Cardiac muscle cell (in vitro differentiated cells and primary cell): ENCODE results near the gene RASA3. TPM values are rescaled to one million over a fixed set of nuclear protein-coding genes. Genes with fewer than 3 reads are reported as not detected.

Experiments used
- DNase-seq, 2 donors: peaks; one replicate each; pipeline versions ENCODE4 v3.0.0 to v3.0.0-alpha.2; 2010 to 2017; ENCODE audit warnings: low read depth in 1 of 2, low spot score in 1 of 2
- H3K27ac ChIP-seq: fragments of 200-600 bp; sonication (generic); 2 replicates; pipeline ENCODE4 v1.5.1; 2016
- H3K27me3 ChIP-seq: fragments of 200-600 bp; sonication (generic); 2 replicates; pipeline ENCODE4 v1.6.0; 2016; ENCODE audit warnings: control low read depth
- H3K36me3 ChIP-seq: fragments of 200-600 bp; sonication (generic); 2 replicates; pipeline ENCODE4 v1.5.1; 2016; ENCODE audit warnings: control low read depth
- H3K4me1 ChIP-seq: fragments of 200-600 bp; sonication (generic); 2 replicates; pipeline ENCODE4 v1.8.1; 2017; ENCODE audit warnings: low read depth, mild to moderate bottlenecking, mixed run types
- H3K4me3 ChIP-seq: fragments of 200-600 bp; sonication (generic); 2 replicates; pipeline ENCODE4 v1.5.1; 2016; ENCODE audit warnings: mild to moderate bottlenecking
- H3K9me3 ChIP-seq: fragments of 200-600 bp; sonication (generic); 2 replicates; pipeline ENCODE4 v1.5.1; 2017; ENCODE audit warnings: low read depth, mild to moderate bottlenecking, control low read depth
- CTCF ChIP-seq: IDR thresholded peaks from 2 replicates; pipeline ENCODE4 v1.5.1; 2012; ENCODE audit warnings: low read depth, mild to moderate bottlenecking, low read length
- polyA plus RNA-seq: library from polyadenylated mRNA; unstranded; fragments of >200 nt; fragmentation: Nextera tagmentation; extraction: Ambion mirVana; gene quantifications from 2 replicates; pipeline ENCODE4 v1.2.1, GENCODE V29; 2016
- total RNA-seq: library from RNA; depleted of rRNA; stranded (reverse); fragments of >200 nt; gene quantifications from 2 replicates; pipeline ENCODE4 v1.2.3, GENCODE V29; 2016

RASA3 gene
- total and polyA plus RNA-seq, 2 experiments from 2014 or later = 14.0 to 26.0 TPM

- no peaks in the 10 kb centered on the region for H3K9me3 ChIP-seq
- no peaks in the 10 kb centered on the region for H3K27me3 ChIP-seq
- H3K4me1 ChIP-seq = peaks cover 37% of the 10 kb centered on the region
- DNase-seq = no peak
- no peaks in the 10 kb centered on the region for H3K36me3 ChIP-seq
- H3K27ac ChIP-seq = peak overlapping the region; percentile 63
- peak overlapping the region; percentile 89 for H3K4me3 ChIP-seq
- no peak for TF ChIP-seq CTCF
These were observed 2.1 kb downstream of the RASA3 start for GRCh38 chr13:114130131-114130836.

GRCh38 chr13:114129649-114130062 lies 2.8 kb downstream of the RASA3 start:
- Histone ChIP-seq H3K4me3 (no peak overlapping the region), H3K36me3 (no peaks in the 10 kb centered on the region)

GRCh38 chr13:114128624-114129522 lies 3.5 kb downstream of the RASA3 start:
- H3K36me3 ChIP-seq = no peaks in the 10 kb centered on the region
- no peak overlapping the region for H3K4me3 ChIP-seq
- H3K4me1 ChIP-seq = peaks cover 27% of the 10 kb centered on the region

More at GRCh38 chr13:114129649-114130062, 2.8 kb downstream of the RASA3 start:
- no peaks in the 10 kb centered on the region for H3K9me3 ChIP-seq
- H3K27ac ChIP-seq = no peak overlapping the region
- peaks cover 35% of the 10 kb centered on the region for H3K4me1 ChIP-seq
- DNase-seq = no peak
- no peaks in the 10 kb centered on the region for H3K27me3 ChIP-seq
- TF ChIP-seq CTCF = no peak

GRCh38 chr13:114128348-114128623 lies 4.1 kb downstream of the RASA3 start:
- Histone ChIP-seq H3K27me3 (no peaks in the 10 kb centered on the region), H3K27ac (peak overlapping the region; percentile 72), H3K4me1 (peaks cover 26% of the 10 kb centered on the region), H3K4me3 (no peak overlapping the region), H3K36me3 (no peaks in the 10 kb centered on the region), H3K9me3 (no peaks in the 10 kb centered on the region)
- no peak for TF ChIP-seq CTCF
- no peak for DNase-seq

More at GRCh38 chr13:114128624-114129522, 3.5 kb downstream of the RASA3 start:
- H3K9me3 ChIP-seq = no peaks in the 10 kb centered on the region
- TF ChIP-seq CTCF = no peak
- no peaks in the 10 kb centered on the region for H3K27me3 ChIP-seq
- peak overlapping the region; percentile 72 for H3K27ac ChIP-seq
- DNase-seq = peak in 1 of 2 donors; percentile 91

DNA sequence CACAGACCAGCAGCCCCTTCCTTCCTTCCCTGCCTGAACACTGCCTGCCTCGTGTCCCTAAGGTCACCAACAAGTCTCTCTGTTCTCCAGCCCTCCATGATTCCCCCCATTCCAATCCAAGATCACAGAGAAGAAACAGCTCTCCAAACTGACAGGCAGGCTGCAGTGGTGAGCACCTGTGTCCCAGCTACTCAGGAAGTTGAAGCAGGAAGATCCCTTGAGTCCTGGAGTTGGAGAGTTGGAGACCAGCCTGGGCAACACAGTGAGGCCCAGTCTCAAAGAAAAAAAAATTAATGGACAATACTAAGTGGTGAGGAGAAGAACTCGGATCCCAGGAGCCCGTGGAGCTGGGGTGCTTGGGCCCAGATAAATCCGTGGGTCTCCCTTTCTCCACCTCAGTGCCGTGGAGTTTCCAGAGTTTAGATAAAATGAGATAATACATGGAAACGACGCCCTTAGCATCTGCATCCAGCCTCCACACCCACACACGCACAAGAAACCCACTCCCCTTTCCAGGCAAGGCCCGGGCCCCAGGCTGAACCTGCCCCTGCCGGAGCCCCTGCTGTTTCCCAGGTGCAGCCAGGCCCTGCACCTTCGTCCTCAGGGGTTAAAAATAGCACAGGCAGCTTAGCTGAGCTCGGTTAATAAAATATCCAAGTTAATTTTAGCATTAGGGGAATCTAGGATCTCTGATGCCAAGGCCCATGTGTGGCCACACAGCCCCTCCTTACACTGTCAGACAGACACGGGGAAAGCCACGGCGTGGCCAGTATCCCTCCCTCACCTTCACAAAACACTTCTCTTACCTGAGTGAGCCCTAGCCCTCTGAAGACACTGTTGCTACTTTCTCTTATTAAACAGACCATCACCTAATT lies 4.7 kb downstream of the RASA3 start:
- H3K27me3 ChIP-seq = no peaks in the 10 kb centered on the region
- H3K4me1 ChIP-seq = peaks cover 26% of the 10 kb centered on the region
- no peak for TF ChIP-seq CTCF
- no peaks in the 10 kb centered on the region for H3K9me3 ChIP-seq
- H3K36me3 ChIP-seq = no peaks in the 10 kb centered on the region
- H3K27ac ChIP-seq = peak overlapping the region; percentile 72
- H3K4me3 ChIP-seq = no peak overlapping the region
- no peak for DNase-seq
